Germinal center (tissue), 1 donor: ENCODE data around the gene HOXA9.

Experiments
- DNase-seq: peaks from one replicate; pipeline ENCODE4 v3.0.0; 2012; ENCODE audit warnings: mixed read lengths, low spot score

The HOXA9 gene

GRCh38 chr7:27200761-27201579, 35.6 kb upstream of the HOXA9 start:
- DNase-seq, result peak; percentile 54

DNA sequence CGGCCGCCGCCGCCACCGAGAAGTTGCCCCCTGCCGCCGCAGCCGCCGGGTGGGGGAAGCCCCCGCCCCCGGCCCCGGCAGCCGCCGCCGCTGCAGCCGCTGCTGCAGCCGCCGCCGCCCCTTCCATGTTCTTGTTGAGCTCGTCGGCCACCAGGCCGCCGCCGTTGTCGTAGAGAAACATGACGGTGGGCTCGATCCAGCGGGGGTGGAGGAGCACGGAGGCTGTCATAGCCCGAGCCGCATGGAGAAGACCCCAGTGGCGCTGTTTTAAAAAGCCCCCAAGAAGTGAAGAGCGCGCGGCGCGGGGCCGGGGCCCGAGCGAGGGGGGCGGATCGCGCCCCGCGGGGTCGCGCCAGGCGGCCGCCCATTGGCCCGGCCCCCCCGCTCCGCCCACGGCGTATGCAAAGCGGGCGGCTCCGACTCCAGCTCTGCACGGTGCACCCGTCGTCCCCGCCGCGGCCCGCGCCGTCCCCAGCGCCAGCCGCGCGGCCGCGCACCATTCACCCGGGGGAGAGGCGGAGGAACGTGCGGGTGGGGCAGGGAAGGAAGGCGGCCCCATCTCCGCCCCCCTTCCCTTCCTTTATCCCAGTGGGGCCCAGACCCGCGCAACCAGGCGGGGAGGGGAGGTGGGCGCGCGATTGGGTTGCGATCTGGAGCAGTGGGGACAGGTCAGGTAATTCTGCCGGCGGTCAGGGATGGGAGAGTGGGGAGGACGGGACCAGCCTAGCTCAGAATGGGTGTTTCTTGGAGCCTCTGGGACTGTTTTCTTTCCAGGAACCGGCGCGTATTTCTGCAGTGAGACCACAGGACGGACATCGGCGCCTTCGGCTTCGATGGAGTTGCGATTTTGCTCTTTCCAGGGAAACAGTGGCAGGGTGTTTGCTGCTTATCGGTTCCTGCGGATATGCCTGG, 34.8 kb upstream of the HOXA9 start, which contains the start of gene HOXA13:
TSS of gene HOXA13 (minus strand) at position 243 of the 912 bp plus-strand sequence. CDS start at position 229, 14 bp downstream.
- peak; percentile 84 for DNase-seq

DNA sequence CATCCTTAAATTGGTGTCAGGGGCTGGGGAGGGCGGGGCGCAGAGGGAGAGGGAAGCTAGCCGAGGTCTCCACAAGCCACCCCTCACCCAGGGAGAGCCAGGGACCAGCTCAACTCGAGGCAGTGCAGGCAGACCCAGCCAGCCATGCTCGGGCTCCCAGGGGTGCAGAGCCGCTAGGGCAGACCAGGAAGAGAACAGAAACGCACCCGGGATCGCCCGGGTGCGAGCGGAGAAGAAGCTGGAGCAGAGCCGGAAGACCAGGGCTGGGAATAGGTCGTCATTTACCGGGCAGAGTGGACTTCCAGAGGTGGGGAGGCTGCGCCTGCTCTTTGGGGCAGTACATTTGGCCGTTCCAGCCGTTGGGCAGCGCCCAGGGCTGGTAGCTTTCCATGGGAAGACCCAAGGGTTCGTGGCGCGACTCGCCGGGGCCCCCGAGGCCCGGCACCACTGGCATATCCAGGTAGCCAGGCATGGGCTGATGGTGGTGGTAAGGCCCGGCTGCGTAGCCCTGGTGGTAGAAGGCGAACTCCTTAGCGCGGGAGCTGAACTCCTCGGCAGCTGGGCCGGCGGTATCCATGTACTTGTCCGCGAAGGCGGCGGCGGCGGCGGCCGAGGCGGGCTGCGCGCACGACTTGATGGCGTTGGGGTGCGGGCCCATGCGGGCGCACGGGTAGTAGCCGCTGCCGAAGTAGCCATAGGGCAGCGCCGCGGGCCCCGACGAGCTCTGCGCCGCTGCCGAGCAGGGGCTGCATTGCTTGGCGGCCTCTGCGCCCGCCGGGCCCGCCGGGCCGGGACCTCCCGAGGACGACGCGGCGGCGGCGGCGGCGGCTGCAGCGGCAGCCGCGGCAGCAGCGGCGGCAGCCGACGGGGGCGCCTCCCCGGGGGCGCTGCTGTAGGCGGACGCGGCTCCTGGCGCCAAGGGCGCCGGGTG, 33.8 kb upstream of the HOXA9 start:
- DNase-seq, result no peak

- DNase-seq, result no peak
These were observed 33.0 kb upstream of the HOXA9 start for GRCh38 chr7:27198138-27198841.

GRCh38 chr7:27197137-27198042, 32.1 kb upstream of the HOXA9 start:
- no peak for DNase-seq

DNA sequence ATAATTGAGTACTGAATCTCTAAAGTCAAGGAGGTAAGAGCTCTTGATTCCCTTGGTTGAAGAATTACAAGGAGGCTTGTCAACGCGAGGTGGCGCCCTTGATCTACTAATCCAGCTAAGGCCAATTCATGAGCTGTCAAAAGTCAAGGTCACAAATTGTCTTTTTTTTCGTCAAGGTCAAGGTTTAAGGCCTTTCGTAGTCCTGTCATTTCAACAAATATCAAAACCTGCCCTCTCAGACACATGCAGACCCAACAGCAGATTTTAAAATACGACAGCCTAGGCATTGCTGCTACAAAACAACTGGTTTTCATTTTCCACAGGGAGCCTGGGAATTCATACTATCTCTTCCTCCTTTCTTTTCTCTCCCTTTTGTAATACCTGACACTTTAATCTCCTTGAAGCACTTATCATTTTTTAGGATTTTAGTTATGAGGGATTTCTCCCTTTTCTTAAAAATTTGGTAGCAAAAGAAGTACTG, 31.0 kb upstream of the HOXA9 start:
- peak; percentile 67 for DNase-seq

DNA sequence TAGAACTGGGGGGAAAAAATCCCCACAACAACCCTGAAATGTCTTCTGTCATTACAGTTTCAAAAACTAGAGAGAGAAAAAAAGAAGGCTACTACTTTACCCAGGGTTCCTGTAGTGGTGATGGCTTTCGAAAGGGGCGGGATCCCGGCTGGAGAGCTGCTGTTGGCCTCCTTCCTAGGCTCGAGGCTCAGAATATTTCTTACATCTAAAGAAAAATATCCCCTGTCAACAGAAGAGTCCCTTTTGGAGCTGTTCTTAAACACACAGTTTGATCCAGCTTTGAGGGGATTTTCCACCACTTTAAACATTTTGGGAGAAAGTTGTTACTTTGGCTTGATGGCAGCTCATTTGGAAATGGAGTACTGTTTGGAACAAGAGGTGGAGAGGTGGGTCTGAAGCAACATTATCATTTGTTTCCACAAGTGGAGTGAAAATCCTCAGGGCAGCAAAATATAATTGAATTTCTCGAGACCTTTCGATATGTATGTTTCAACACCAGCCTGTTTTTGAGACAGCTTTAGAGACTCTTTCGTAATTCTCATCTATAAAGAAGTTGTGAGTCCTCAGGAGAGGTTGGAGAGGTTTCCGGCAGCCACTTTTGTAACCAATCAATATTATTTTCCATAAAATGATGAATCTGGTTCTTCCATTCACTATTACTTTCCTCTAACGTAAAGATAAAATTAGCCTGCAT, 29.5 kb upstream of the HOXA9 start:
- no peak for DNase-seq

DNA sequence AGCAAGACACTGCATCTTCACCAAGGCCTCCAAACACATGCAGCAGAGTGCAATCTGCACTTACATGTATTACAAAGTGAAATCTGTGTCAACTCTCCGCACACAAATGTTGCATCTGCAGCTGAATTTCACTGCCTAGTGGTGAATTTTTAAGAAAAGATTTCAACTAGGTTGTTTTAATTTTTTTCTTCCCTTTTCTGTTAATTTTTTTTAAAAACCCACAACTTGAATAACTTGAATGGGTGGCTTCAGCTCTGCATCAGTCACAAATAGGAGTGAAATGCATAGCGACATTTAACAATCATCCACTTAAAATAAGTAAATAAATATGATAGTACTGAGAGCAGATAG, 28.6 kb upstream of the HOXA9 start:
- DNase-seq, result no peak

DNA sequence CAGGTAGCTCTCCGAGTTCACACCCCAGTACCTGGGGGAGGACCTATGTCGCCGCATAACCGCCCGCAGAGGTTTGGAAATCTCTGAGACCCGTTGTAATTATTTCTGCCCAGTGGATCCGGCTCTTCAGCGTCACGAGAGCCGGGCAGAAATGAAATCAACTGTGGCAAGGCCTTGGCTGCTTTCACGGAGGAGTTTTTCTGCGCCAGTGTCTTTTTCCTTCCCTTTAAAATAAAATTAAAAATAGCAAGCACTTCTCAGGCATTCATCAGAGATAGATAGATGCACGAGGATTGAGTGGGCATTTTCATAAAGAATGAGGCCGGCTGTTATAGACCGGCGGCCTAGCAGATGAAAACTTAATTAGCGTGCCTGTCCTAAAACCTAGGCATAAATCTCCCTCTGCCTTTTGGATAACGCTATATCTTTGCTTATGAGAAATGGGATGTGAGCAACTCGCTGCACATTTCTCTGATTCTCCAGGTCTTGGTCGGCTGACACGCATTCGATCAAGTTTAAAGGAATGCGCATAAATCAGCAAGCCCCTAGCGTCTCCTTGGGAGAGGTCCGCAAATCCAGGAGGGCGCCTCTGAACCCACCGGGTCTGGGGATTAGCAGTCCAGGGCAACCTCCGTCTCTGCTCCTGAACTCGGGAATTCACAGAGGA, 28.1 kb upstream of the HOXA9 start:
- DNase-seq, result no peak

DNA sequence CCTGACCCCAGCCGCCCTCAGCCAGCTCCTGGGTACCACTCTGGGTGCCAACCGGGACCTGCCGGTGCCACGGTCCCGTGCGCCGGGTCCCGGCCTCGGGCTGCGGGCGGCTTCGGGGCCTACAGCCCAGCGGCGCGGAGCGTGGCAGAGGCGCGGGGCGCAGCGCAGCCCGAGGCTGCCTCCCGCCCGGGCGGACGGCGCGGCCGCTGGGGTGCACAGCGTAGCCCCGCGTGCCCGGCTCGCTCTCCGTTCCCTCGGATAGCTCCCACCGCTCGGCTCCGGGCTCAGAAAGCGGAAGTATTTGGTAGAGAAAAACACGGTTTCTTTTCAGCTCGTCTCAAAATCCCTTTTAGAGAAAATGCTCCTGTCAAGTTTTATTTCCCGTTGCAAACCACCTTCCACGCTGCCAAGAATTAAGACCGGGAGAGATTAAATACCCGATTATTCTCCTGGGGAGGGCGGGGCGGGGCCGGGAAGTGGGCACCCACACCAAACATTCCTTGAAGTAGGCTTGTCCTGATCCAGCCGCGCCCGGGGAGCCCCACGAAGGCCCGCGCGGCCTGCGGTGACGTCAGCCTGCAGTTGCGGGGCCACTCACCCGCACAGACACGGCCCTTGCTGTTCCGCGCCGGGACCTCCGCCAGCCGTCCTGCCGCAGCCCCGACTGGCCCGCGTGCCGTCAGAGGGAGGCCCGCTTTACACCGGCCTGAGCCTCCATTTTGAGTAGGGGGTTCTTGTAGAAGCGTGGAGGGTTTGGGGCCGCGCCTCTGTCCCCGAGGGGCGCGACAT, 27.4 kb upstream of the HOXA9 start:
- peak; percentile 62 for DNase-seq

- no peak for DNase-seq
These were observed 26.7 kb upstream of the HOXA9 start for GRCh38 chr7:27191833-27192545.

DNA sequence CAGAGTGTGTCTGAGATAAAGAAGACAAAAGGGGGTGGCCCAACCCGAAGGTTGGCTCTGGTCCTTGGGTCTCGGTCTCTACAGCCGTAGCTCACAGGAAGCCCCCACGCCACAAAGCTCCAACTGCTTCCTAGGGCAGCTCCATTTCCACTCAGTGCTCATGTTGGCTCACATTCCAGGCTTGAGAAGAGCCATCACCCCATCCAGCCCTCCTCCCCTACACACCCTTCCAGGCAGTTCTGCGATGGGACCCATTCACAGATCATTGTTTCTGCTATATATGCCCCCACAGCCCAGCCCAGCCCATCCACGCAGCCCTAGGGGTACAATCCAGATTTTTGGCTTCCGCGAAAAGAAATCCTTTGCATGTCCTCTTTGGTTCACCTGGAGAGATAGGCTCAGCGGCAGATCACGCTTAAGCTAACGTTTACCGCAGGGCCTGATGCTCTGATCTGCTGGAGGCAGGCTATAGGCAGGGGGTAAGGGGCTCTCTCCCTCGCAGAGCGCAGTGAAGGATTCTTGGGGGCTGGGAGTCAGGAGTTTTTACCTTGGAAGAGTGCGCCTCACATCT, 25.9 kb upstream of the HOXA9 start:
- DNase-seq, result no peak

- DNase-seq, result no peak
These were observed 24.8 kb upstream of the HOXA9 start for GRCh38 chr7:27189997-27190748.

DNA sequence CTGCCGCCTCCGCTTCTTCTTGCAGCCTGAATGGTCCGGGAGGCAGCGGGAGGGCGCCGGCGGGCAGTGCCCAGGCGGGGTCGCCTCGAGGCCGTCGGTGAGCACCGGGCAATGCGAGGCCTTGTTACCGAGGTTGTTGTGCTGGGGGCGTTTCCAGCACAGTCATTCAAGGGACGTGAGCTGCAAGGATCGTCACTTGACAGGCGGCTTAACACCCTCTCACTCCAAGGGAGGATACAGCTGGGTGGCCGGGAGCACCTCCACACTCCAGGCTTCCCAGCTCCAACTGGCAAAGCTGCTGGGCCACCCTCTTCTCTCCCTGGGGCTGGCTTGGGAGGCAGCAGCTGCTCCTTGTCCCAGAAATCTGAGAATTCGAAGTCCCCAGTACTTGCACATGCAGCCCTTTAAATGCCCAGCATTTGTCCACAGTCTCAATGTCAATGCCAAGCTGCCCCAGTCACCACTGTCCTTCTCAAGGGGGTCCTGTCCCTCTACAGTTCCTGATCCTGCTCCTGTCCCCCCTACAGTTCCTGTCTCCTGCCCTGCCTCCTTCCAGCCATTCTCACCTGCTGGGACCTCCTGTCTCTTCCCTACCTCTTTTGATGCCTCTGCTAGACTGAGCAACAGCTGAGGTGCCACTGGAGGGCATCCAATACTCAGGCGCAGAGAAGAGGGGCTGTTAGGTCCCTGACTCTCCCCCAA, 24.1 kb upstream of the HOXA9 start:
- DNase-seq, result no peak
